GM10266 (cell line): Measurements from ENCODE around the gene METTL22.

Source experiments
- DNase-seq: peaks from one replicate; pipeline ENCODE4 v3.0.0; 2012; ENCODE audit errors: extremely low spot score
- TF ChIP-seq, protein P1 (sequence below): IDR thresholded peaks from 2 replicates; pipeline ENCODE4 v1.5.1; 2012; ENCODE audit warnings: mild to moderate bottlenecking, low read depth; ENCODE audit not compliant: control insufficient read depth, insufficient read depth; ENCODE audit errors: missing control alignments

The METTL22 gene

DNA sequence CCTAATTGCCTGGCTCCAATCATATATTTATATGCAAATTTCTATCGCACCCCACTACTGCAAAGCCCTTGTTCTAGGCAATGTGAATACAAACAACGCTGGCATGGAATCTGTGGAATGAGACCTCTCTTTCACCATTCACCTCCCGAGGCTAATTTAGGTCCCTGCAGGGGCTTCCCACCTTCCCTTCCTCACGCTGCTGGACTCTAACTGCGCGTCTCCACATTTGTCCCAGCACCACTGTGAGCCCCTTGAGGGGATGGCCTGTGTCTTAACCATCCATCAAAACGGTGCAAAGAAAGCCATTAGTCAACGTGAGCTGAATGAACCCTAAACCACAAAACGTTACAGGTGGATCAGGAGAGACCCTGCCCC lies 32.8 kb upstream of the METTL22 start:
- no peak for DNase-seq
- TF ChIP-seq, protein P1, sequence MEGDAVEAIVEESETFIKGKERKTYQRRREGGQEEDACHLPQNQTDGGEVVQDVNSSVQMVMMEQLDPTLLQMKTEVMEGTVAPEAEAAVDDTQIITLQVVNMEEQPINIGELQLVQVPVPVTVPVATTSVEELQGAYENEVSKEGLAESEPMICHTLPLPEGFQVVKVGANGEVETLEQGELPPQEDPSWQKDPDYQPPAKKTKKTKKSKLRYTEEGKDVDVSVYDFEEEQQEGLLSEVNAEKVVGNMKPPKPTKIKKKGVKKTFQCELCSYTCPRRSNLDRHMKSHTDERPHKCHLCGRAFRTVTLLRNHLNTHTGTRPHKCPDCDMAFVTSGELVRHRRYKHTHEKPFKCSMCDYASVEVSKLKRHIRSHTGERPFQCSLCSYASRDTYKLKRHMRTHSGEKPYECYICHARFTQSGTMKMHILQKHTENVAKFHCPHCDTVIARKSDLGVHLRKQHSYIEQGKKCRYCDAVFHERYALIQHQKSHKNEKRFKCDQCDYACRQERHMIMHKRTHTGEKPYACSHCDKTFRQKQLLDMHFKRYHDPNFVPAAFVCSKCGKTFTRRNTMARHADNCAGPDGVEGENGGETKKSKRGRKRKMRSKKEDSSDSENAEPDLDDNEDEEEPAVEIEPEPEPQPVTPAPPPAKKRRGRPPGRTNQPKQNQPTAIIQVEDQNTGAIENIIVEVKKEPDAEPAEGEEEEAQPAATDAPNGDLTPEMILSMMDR: no peak

DNA sequence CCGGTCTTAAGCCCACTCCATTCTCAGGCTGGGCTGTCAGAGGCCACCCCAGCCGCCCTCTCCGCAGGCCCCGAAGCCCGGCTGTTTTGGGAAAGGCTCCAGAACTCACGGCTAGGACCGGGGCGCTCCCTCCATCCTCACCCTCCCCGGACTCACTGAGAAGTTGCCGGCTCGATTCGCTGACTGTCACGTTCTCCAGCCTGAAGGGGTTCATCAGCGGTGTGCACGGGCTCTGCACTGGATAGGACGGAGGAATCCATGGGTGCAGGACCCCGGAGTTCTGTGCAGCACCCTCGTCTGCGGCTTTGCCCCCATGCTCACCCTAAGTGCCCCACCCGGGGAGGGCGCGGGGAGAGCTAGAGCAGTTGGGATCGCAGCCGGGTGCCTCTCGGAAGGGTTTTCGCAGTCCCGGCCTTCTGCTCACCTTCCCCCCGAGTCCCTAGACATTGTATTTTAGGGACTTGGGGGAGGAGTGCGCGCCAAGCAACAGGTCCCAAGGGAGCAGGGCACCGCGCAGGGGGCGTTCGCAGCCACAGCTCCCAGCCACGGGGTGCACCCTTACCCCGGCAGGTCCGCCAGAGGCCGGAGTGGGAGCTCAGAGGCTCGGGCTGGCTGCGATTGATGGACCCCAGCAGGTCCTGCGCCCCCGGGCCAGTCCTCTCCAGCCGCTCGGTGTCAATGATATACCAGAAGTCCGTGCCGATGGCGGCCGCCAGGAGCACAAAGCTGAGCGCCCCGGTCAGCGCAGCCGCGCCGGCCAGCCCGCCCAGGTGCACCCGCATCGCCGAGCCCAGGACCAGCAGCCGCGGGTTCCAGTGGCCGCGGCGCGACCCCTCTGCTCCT lies 32.2 kb upstream of the METTL22 start:
- no peak for DNase-seq
- TF ChIP-seq, protein P1: no peak

DNA sequence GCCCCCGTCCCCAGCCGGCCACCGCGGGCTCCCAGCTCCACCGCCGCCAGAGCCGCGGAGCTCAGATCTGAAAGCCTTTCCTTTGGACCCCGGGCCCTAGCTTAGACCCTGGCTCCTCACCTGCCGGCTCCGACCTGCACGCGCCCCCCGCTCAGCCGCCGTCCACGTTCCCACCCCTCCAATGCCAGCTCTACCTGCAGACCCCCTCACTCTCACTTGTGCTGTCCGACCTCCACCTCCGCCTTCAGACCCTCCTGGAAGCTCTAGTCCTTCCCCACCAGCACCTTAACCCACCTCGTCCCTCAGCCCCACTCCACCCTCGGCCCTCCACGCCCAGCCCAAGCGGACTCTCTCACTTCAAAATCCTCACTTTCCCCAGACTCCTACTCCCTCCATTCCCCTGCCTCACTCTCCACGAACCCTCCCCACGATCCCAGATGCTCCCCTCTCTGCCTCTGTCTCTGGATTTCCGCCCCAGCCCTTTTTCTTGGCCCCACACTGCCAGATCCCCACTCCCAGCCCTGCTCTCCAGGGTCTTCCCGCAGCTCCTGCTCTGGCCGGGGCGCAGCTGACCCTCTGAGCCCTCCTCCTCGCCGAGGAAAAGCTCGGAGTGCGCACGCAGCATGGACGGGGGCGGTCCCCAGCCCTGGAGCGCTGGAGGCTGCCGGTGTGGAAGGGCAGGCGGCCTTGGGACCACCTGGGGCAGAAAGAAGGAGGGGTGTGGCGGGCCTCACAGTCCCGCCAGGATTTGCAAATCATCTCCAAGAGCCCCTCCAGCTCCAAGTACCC lies 31.4 kb upstream of the METTL22 start, which contains the start of gene TMEM114:
Gene TMEM114, minus strand, starts transcription at position 612 of the 789 bp plus-strand sequence. CDS start 673 bp downstream, outside the sequence.
- TF ChIP-seq, protein P1: no peak
- no peak for DNase-seq

DNA sequence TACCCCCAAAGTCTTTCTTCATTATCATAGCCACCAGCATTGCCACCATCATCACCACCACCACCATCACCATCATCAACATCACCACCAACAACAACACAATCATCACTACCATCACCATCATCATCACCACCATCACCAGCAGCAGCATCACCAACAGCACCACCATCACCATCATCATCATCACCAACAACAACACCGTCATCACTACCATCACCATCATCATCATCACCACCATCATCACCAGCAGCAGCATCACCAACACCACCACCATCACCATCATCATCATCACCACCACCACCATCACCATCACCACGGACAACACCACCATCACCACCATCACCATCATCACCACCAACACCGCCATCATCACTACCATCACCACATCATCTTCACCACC lies 30.7 kb upstream of the METTL22 start:
- no peak for DNase-seq
- TF ChIP-seq, protein P1: no peak

DNA sequence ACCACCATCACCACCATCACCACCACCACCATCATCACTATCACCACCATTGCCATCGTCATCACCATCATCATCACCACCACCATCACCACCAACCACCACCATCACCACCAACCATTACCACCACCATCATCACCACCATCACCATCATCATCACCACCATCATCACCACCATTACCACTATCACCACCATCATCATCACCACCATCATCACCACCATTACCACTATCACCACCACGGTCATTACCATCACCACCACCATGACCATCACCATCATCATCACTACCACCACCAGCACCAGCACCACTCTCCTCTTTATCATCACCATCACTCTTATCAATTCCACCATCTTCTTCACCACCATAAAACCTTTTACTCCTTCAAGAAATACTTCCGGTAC lies 30.0 kb upstream of the METTL22 start:
- DNase-seq: no peak
- TF ChIP-seq, protein P1: no peak

DNA sequence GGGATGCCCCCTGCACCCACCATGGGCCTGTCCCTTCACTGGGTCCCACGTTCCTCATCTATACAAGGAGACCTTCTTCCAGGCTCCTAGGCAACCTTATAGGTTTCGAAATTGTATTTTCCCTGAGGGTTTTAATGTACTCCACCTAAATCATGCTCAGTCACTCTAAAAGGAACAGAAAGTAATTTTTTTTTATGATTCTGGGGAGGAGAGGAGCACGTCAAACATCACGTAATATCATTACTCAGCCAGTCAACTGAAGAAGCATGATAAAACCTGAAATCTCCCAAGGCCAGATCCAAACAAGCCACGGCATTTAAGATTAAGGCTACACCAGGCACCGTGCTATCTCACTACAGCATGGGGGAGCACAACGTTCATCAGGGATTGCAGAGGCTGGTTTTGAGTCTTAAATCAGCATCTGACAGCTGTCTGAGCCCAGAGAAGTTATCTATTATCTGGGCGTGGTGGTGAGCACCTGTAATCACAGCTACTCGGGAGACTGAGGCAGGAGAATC lies 27.3 kb upstream of the METTL22 start:
- DNase-seq: no peak
- TF ChIP-seq, protein P1: no peak
